ENCODE measurements around the gene NRN1L. TPM values are rescaled to one million over a fixed set of nuclear protein-coding genes. Genes with fewer than 3 reads are reported as not detected.
"Not testable (repeated sequence)": the region's sequence is repeated elsewhere in the genome, so short reads cannot be mapped to it uniquely, and the experiment has no call there.

Gene NRN1L
- not detected for total RNA-seq

GRCh38 chr16:67884684-67885083, at the start of gene NRN1L:
Gene NRN1L, plus strand, starts transcription at chr16:67884885. Its CDS starts 19 bp downstream, at chr16:67884904.
- peak; percentile 75 for DNase-seq

GRCh38 chr16:67837190-67837589, 47.5 kb upstream of the NRN1L start:
- DNase-seq, result not testable (repeated sequence)

GRCh38 chr16:67837811-67838210, 46.9 kb upstream of the NRN1L start:
- DNase-seq, result no peak

GRCh38 chr16:67841198-67841815, 43.4 kb upstream of the NRN1L start:
- DNase-seq, result no peak

GRCh38 chr16:67841816-67842508, 42.7 kb upstream of the NRN1L start, which contains the start of gene THAP11:
Gene THAP11, plus strand, starts transcription at chr16:67842320. Its CDS starts 235 bp downstream, at chr16:67842555.
- peak; percentile 97 for DNase-seq

- DNase-seq, result peak; percentile 49
These were observed 42.0 kb upstream of the NRN1L start for GRCh38 chr16:67842509-67843342.

- DNase-seq, result no peak
These were observed 41.3 kb upstream of the NRN1L start for GRCh38 chr16:67843343-67843765.

- no peak for DNase-seq
These were observed 40.2 kb upstream of the NRN1L start for GRCh38 chr16:67844497-67844896.

GRCh38 chr16:67845291-67846062, 39.2 kb upstream of the NRN1L start:
- DNase-seq, result no peak

- no peak for DNase-seq
These were observed 38.7 kb upstream of the NRN1L start for GRCh38 chr16:67846063-67846319.

GRCh38 chr16:67846320-67847063, 38.2 kb upstream of the NRN1L start, which contains the start of gene NUTF2:
Gene NUTF2, plus strand, starts transcription at chr16:67846933. Its CDS starts 18,198 bp downstream, at chr16:67865131.
- DNase-seq, result peak; percentile 95

- no peak for DNase-seq
These were observed 37.4 kb upstream of the NRN1L start, which contains the start of gene CENPT for GRCh38 chr16:67847064-67847861. Gene CENPT, minus strand, starts transcription at chr16:67847693. Its CDS starts 13,834 bp downstream, at chr16:67833859.

- no peak for DNase-seq
These were observed 36.6 kb upstream of the NRN1L start for GRCh38 chr16:67848118-67848517.

GRCh38 chr16:67853670-67854069, 31.0 kb upstream of the NRN1L start:
- no peak for DNase-seq

GRCh38 chr16:67855789-67856188, 28.9 kb upstream of the NRN1L start:
- DNase-seq, result no peak

- no peak for DNase-seq
These were observed 27.6 kb upstream of the NRN1L start for GRCh38 chr16:67856927-67857546.

- DNase-seq, result no peak
These were observed 27.0 kb upstream of the NRN1L start for GRCh38 chr16:67857547-67858233.

GRCh38 chr16:67858500-67858899, 26.2 kb upstream of the NRN1L start:
- DNase-seq, result no peak

Measured in skin of body (tissue), 2 donors.